ENCODE results near the gene NAA30.

Gene NAA30

DNA sequence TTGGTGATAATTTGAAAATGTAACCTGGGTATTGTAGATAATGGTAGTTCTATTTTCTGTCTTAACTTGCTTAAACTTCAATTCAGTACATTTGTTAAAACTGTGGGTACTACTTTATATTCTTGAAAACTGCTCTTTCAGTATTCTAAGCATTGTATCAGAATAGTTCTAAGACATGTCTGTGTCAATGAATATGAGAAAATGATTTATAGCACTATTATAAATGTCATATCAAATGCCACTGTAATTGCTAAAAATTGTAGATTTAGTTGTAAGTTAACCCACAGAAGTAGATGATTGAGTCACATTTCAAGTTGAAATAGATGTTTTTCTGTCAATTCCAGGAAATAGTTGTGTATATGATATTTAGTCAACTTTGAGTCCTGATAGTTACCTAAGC is 2.4 kb downstream of the NAA30 start:
- Histone ChIP-seq H3K4me2 (ENCODE audit: low read depth, low read length) (no peak overlapping the region), H3K4me1 (ENCODE audit: low read length) (peaks cover 2% of the 10 kb centered on the region; the same call in 1 of the 2 replicates), H3K79me2 (ENCODE audit: low read length) (peaks cover 25% of the 10 kb centered on the region), H3K4me3 (ENCODE audit: low read length) (no peak overlapping the region), H3K9me2 (replicated peaks; ENCODE audit: insufficient read depth, low read length) (no peaks in the 10 kb centered on the region), H3K27me3 (replicated peaks; ENCODE audit: insufficient read depth, low read length) (no peaks in the 10 kb centered on the region), H3K36me3 (replicated peaks; ENCODE audit: insufficient read depth, low read length) (no peaks in the 10 kb centered on the region), H2AFZ (ENCODE audit: low read length) (no peak overlapping the region), H3K9me3 (replicated peaks; ENCODE audit: insufficient read depth, low read length) (no peaks in the 10 kb centered on the region), H3K9ac (ENCODE audit: low read length) (no peak overlapping the region), H4K20me1 (ENCODE audit: insufficient read depth, low read length) (no peaks in the 10 kb centered on the region), H3K27ac (ENCODE audit: low read length) (no peak overlapping the region), H3F3A (ENCODE audit: insufficient read depth, low read length) (peaks cover 8% of the 10 kb centered on the region; the same call in 1 of the 2 replicates)
- TF ChIP-seq EZH2phosphoT487 (IDR thresholded peaks at IDR 0.05; ENCODE audit: low read length) (no peak), EZH2 (optimal IDR thresholded peaks at IDR 0.05; ENCODE audit: low read depth, low read length) (no peak)
- TF ChIP-seq, protein P1, sequence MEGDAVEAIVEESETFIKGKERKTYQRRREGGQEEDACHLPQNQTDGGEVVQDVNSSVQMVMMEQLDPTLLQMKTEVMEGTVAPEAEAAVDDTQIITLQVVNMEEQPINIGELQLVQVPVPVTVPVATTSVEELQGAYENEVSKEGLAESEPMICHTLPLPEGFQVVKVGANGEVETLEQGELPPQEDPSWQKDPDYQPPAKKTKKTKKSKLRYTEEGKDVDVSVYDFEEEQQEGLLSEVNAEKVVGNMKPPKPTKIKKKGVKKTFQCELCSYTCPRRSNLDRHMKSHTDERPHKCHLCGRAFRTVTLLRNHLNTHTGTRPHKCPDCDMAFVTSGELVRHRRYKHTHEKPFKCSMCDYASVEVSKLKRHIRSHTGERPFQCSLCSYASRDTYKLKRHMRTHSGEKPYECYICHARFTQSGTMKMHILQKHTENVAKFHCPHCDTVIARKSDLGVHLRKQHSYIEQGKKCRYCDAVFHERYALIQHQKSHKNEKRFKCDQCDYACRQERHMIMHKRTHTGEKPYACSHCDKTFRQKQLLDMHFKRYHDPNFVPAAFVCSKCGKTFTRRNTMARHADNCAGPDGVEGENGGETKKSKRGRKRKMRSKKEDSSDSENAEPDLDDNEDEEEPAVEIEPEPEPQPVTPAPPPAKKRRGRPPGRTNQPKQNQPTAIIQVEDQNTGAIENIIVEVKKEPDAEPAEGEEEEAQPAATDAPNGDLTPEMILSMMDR (IDR thresholded peaks at IDR 0.05; ENCODE audit: low read length): no peak
- no peak for DNase-seq

DNA sequence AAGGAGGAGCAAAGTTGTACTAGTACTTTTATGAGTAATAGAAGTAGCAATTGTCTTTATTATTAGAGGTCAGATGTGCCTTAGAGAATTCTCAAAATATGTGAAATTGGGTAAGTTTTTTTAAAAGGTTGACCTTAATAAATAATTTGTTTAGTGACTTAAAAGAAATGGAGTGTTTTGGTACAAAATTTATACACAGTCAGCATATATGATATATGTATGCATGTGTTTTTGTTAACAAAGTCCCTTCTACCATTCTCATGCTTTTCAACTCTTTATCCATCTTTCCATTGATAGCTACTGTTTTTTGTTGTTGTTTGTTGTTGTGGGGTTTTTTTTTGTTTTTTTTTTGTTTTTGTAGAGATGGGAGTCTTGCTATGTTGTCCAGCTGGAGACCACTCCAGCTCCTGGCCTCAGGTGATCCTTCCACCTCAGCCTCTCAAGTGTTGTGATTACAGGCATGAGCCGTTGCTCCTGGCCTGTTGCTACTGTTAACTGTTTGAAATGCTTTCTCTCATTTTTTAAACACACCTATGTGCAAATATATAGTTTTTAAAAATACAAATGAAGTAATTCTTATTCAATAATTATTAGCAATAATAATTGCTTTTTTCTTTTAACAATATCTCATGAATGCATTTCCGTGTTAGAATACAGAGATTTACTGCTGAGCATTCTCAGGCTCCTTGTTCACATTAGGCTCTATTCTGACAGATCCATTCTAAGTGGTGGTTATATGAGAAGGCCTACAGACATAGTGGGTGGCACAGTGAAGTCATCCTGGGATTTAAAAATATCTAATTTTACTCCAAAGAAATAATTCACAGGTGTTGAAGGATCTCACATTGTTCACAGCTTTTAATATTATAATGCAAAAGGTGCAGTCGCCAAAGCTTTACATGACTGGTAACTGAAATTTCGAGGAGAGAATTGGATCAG is 10.4 kb downstream of the NAA30 start:
- TF ChIP-seq EZH2 (optimal IDR thresholded peaks at IDR 0.05; ENCODE audit: low read depth, low read length): no peak
- TF ChIP-seq, protein P1 (IDR thresholded peaks at IDR 0.05; ENCODE audit: low read length): no peak
- TF ChIP-seq EZH2phosphoT487 (IDR thresholded peaks at IDR 0.05; ENCODE audit: low read length): no peak
- DNase-seq: no peak
- no peak overlapping the region for H2AFZ ChIP-seq (ENCODE audit: low read length)
- no peaks in the 10 kb centered on the region for H4K20me1 ChIP-seq (ENCODE audit: insufficient read depth, low read length)
- no peak overlapping the region for H3K4me3 ChIP-seq (ENCODE audit: low read length)
- H3K79me2 ChIP-seq (ENCODE audit: low read length): no peaks in the 10 kb centered on the region
- H3F3A ChIP-seq (ENCODE audit: insufficient read depth, low read length): no peaks in the 10 kb centered on the region
- no peaks in the 10 kb centered on the region for H3K36me3 ChIP-seq (replicated peaks; ENCODE audit: insufficient read depth, low read length)
- no peaks in the 10 kb centered on the region for H3K27me3 ChIP-seq (replicated peaks; ENCODE audit: insufficient read depth, low read length)
- no peak overlapping the region for H3K27ac ChIP-seq (ENCODE audit: low read length)
- H3K4me2 ChIP-seq (ENCODE audit: low read depth, low read length): no peak overlapping the region
- no peaks in the 10 kb centered on the region for H3K4me1 ChIP-seq (ENCODE audit: low read length)
- no peaks in the 10 kb centered on the region for H3K9me2 ChIP-seq (replicated peaks; ENCODE audit: insufficient read depth, low read length)
- H3K9ac ChIP-seq (ENCODE audit: low read length): no peak overlapping the region
- no peaks in the 10 kb centered on the region for H3K9me3 ChIP-seq (replicated peaks; ENCODE audit: insufficient read depth, low read length)

DNA sequence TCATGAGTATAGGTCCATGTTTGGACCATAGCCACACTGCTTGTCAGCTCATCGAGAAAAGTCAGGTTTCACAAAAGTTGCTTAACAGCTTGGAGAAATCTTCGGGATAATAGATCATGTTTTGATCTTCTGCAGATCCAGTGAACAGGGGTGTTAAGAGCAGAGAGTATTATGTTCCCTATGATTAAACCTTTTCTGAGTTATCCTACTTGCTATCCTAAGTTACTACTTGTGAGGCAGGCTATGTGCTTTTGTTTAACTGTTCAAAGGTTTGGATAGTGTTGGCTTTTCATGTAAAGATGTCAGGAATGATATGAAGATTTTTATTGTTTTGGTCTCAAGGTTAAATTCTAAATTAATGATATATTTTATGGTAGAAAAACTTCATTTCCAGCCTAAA is 11.1 kb downstream of the NAA30 start:
- no peak for TF ChIP-seq EZH2 (optimal IDR thresholded peaks at IDR 0.05; ENCODE audit: low read depth, low read length)
- no peak for TF ChIP-seq EZH2phosphoT487 (IDR thresholded peaks at IDR 0.05; ENCODE audit: low read length)
- TF ChIP-seq, protein P1 (IDR thresholded peaks at IDR 0.05; ENCODE audit: low read length): no peak
- no peak overlapping the region for H2AFZ ChIP-seq (ENCODE audit: low read length)
- H3K9ac ChIP-seq (ENCODE audit: low read length): no peak overlapping the region
- no peaks in the 10 kb centered on the region for H3K79me2 ChIP-seq (ENCODE audit: low read length)
- no peaks in the 10 kb centered on the region for H4K20me1 ChIP-seq (ENCODE audit: insufficient read depth, low read length)
- no peak for DNase-seq
- no peak overlapping the region for H3K4me3 ChIP-seq (ENCODE audit: low read length)
- H3K27ac ChIP-seq (ENCODE audit: low read length): no peak overlapping the region
- H3K9me3 ChIP-seq (replicated peaks; ENCODE audit: insufficient read depth, low read length): no peaks in the 10 kb centered on the region
- no peak overlapping the region for H3K4me2 ChIP-seq (ENCODE audit: low read depth, low read length)
- no peaks in the 10 kb centered on the region for H3K36me3 ChIP-seq (replicated peaks; ENCODE audit: insufficient read depth, low read length)
- H3K27me3 ChIP-seq (replicated peaks; ENCODE audit: insufficient read depth, low read length): no peaks in the 10 kb centered on the region
- H3K4me1 ChIP-seq (ENCODE audit: low read length): no peaks in the 10 kb centered on the region
- no peaks in the 10 kb centered on the region for H3F3A ChIP-seq (ENCODE audit: insufficient read depth, low read length)
- no peaks in the 10 kb centered on the region for H3K9me2 ChIP-seq (replicated peaks; ENCODE audit: insufficient read depth, low read length)

Measured in MM.1S (cell line).